Glomerular endothelial cell (primary cell): ENCODE data around the gene CCDC51. TPM values are rescaled to one million over a fixed set of nuclear protein-coding genes. Genes with fewer than 3 reads are reported as not detected.
A peak's percentile ranks its signal among the peaks of the same experiment; 100 is the strongest.
"Not testable (repeated sequence)": the region's sequence is repeated elsewhere in the genome, so short reads cannot be mapped to it uniquely, and the experiment has no call there.

Source experiments
- DNase-seq: peaks from one replicate; pipeline ENCODE4 v3.0.0-alpha.2; 2011; ENCODE audit warnings: low read depth, low spot score; ENCODE audit errors: extremely low read depth
- total RNA-seq: library from RNA; depleted of rRNA; stranded (reverse); fragments of >200 nt; gene quantifications from 2 replicates; pipeline ENCODE4 v1.2.3, GENCODE V29; 2015

The CCDC51 gene
- total RNA-seq, 1 donor from 2014 or later = 12.7 TPM

DNA sequence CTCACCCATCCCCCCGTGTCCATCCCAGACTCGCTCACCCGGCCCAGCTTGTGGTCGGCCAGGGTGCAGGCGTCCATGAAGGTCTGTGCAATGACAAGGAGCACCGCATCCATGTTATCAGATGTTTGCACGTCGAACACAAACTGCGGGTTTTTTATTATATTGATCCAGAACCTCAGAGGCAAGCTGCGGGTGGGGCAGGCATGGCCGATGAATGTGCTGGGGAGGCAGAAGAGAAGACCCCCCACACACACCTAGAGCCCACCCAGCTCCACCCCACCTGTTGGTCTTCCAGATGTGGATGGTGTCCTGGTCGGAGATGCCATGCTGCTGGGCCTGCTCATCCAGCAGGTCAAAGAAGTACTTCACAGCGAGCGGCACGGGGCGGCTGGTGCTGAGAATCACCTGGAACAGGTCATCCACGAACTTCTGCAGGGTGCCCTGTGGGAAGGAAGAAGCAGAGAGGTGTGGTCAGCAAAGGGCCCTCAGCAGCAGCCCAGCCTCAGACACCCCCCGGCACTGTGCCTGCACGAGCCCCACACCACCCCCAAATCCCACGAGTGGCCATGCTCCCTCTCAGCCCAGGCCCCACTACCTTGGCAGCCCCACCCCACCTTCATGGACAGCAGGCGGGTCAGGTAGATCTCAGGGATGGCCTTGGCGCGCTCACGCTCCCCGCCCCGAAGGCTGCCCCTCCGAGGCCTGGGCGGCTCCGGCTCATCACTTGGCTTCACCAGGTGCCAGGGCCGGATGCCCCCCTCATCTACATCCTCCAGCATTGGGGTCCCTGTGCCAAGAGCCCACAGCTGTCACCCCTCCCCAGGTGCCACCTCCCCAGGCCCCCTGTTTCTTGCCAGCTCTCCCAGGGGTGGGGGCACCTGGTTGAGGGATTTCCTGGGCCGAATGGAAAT lies 30.4 kb downstream of the CCDC51 start:
- DNase-seq = no peak

DNA sequence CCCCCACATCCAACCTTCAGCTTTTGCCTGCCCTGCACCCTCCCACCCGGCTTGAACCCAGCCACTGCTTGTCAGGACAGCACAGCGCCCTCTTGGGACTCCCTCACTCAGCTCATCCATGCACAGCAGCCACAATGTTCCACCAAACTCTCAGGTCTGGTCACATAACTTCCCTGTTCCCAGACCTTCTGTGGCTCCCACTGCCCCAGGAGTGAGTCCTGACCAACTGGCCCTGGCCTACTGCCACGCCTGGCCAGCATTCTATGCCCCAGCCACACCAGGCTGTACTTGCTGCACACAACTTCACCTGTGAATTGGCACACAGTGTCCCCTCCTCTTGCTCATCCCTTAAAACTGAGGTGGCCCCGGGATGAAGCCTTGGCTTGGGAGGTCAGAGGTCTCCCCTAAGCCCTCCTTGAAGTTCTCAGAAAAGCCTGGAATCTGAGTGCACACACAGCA lies 31.1 kb downstream of the CCDC51 start:
- DNase-seq = no peak

DNA sequence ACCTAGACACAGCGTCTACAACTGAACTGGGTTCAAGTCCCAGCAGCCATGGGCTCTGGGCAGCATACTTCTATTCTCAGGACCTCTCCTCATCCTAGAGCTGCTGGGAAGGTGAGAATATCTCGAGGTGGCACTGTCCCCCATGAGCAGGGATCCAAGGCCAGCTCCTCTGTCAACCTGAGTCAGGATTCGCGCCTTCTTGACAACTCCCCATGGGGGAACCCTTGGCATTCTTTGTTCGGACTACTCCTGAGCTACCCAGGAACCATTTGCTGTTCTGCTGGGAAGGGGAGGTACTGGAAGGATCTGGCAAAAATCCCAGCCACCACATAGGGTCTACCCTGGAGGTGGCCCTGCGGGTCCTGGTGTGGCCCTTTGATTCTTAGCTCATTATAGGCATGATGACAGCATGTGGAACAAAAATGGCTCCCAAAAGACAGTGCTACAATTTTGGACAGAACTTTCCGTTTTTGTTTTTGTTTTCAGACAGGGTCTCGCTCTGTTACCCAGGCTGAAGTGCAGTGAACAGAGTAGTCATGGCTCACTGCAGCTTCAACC lies 32.3 kb downstream of the CCDC51 start:
- no peak for DNase-seq

- no peak for DNase-seq
Measured at GRCh38 chr3:48406443-48407431, 33.2 kb downstream of the CCDC51 start.

GRCh38 chr3:48405971-48406370 lies 33.9 kb downstream of the CCDC51 start:
- no peak for DNase-seq

GRCh38 chr3:48405343-48405881 lies 34.5 kb downstream of the CCDC51 start:
- DNase-seq = no peak

GRCh38 chr3:48404440-48405342 lies 35.2 kb downstream of the CCDC51 start:
- DNase-seq = no peak

GRCh38 chr3:48403533-48404439 lies 36.1 kb downstream of the CCDC51 start:
- DNase-seq = no peak

GRCh38 chr3:48402907-48403306 lies 37.0 kb downstream of the CCDC51 start:
- no peak for DNase-seq

GRCh38 chr3:48402281-48402732 lies 37.6 kb downstream of the CCDC51 start:
- peak; percentile 37 for DNase-seq

GRCh38 chr3:48401434-48401901 lies 38.5 kb downstream of the CCDC51 start:
- not testable (repeated sequence) for DNase-seq

- peak; percentile 16 for DNase-seq
Measured at GRCh38 chr3:48400824-48401433, 39.0 kb downstream of the CCDC51 start.

DNA sequence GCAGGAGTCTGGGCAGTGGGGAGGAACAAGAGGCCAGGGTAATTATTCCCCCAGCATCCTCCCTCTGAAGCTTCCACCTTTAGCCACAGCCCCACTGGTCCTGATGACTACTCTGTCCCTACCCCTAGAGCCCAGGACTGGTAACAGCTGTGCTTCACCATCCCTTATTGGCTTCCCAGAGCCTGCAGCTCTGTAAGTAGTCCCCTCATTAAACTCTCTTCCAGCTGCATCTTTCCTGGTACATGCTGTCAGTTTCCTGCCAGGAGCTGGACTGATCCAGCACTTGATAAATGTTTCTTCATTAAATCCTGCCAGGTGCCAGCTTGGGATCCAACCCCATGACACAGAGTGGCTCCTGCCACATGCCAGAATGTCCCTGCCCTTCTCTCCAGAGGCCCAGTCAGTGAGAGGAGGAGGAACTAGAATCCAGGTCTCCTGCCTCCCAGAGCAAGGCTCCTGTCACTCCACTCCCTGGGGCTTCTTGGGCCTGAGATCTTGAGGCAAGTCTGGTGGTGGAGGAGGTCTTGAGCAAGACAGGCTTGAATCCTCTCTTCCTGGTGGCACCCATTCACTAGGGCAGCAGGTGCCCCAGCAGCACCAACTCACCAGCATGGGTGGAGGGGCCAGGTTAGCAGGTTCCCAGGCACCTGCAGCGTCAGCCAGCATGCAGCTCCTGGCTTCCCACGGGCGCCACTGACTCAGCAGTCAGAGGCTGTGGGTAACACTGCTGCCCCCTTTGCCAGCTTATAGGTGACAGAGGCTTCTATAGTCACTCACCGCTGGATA lies 40.3 kb downstream of the CCDC51 start:
- DNase-seq = no peak

GRCh38 chr3:48398701-48399386 lies 41.1 kb downstream of the CCDC51 start:
- no peak for DNase-seq

GRCh38 chr3:48397767-48398681 lies 41.9 kb downstream of the CCDC51 start:
- no peak for DNase-seq

DNA sequence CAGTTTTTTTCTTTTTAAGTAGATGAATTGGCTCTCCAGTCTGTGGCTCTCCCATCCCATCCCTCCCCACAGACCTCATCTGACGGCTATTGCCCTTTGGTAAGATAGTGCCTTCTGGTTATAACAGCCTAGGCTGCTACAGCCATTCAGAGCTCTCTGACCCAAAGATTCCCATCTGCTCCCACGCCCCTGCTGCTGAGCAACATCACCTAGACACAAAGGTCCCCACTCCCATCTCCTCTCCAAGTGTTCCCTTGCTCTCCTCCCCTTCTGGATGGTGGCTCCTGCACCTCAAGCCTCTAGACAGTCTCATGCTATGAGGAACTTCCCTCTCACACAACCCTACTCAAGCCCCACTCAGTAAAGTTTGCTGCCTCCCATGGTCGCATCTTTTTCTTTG lies 44.2 kb downstream of the CCDC51 start:
- DNase-seq = no peak
